ENCODE results near the gene DOCK11. TPM values are rescaled to one million over a fixed set of nuclear protein-coding genes. Genes with fewer than 3 reads are reported as not detected.
"Not testable (repeated sequence)": the region's sequence is repeated elsewhere in the genome, so short reads cannot be mapped to it uniquely, and the experiment has no call there.

Gene DOCK11
- total RNA-seq, 1 experiment from 2014 or later: 0.13 TPM

DNA sequence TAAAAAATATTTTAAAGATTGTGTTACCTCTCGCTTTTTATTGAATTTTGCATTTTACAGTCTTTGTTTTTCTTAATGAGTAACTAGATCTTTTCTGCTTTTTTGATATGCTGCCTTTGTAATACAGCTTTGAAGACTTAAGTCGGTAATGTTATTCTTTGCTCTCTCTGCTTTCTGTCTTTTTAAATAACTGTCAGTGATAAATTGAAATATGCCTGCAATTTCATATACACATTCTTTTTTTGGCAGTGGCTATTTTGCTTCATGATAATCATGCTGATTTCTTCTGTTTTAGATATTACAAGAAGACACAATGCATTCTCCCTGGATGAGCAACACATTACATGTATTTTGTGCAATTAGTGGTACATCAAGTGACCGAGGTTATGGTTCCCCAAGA is 189.8 kb downstream of the DOCK11 start:
- no peak for DNase-seq (ENCODE audit: low spot score)

- DNase-seq (ENCODE audit: low spot score): no peak
These were observed 193.3 kb downstream of the DOCK11 start for GRCh38 chrX:118688935-118689334.

DNA sequence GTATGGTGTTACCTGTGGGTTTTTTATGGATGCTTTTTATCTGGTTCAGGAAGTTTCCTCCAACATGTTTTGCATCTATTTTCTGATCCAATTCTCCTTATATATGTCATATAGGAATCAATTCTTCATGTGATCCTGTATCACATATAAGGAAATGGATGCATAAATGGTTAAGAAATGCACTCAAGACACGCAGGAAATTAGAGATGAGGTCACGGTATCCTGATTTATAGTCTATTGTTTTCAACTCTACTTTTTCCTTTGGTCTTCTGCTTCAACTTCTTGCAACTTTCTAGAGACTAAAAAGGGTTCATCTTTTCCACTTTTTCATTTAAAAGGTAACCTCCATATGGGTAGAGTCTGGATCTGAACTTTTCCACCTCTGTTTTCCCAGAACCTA is 198.2 kb downstream of the DOCK11 start:
- DNase-seq (ENCODE audit: low spot score): no peak

DNA sequence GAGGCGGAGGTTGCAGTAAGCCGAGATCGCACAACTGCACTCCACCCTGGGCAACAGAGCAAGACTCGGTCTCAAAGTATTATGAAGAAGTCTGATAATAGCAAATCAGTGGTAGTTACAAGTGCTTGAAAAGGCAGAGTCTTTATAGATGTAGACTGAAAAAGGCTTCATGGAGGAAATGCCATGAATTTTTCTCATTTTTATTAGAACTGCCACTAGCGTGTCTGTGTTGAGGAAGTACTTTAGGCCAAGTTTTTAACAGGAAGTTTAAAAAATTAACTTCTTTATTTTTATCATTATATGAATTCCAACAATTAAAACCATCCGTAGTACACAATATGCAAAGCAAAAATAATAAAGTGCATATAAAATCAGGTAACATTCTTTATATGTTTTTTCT is 199.0 kb downstream of the DOCK11 start:
- DNase-seq (ENCODE audit: low spot score): no peak

GRCh38 chrX:118698516-118699170 is 203.0 kb downstream of the DOCK11 start:
- DNase-seq (ENCODE audit: low spot score): no peak

DNA sequence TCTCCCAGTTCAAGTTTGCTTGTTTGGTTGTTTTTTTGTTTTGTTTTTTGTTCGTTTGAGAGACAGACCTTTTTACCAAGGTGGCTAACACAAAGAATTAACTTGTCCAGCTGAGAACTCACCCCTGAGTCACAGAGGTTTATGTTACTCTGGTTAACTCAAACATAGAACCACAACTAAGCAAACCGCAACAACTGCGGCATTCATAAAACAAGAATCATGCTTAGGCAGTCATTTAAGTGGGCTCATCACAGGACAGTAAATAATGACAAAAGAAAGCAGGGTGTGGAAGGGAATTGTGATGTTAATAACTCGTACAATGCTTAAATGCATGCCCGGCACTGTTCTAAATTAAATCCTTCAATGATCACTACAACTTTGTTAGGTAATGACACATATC is 207.1 kb downstream of the DOCK11 start:
- DNase-seq (ENCODE audit: low spot score): peak; percentile 49

GRCh38 chrX:118706681-118707080 is 211.1 kb downstream of the DOCK11 start:
- DNase-seq (ENCODE audit: low spot score): no peak

DNA sequence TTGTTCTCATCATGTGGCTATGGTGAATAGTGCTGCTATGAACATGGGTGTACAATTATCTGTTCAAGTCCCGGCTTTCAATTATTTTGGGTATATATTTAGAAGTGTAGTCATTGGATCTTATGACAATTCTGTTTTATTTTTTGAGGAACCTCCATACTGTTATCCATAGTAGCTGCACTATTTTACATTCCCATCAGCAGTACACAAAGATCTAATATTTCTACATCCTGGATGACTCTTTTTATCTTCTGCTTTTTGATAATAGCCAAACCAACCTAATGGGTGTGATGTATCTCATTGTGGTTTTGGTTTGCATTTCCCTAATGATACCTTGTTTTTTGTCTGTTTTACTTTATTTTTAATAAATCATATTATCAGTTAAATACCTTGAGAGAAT is 218.9 kb downstream of the DOCK11 start:
- DNase-seq (ENCODE audit: low spot score): no peak

- DNase-seq (ENCODE audit: low spot score): not testable (repeated sequence)
These were observed 220.3 kb downstream of the DOCK11 start for GRCh38 chrX:118715917-118716316.

GRCh38 chrX:118716833-118717232 is 221.2 kb downstream of the DOCK11 start:
- DNase-seq (ENCODE audit: low spot score): not testable (repeated sequence)

- DNase-seq (ENCODE audit: low spot score): no peak
These were observed 222.2 kb downstream of the DOCK11 start for GRCh38 chrX:118717678-118718391.

GRCh38 chrX:118718737-118719136 is 223.1 kb downstream of the DOCK11 start:
- DNase-seq (ENCODE audit: low spot score): no peak

- DNase-seq (ENCODE audit: low spot score): no peak
These were observed 224.6 kb downstream of the DOCK11 start for GRCh38 chrX:118720058-118720707.

DNA sequence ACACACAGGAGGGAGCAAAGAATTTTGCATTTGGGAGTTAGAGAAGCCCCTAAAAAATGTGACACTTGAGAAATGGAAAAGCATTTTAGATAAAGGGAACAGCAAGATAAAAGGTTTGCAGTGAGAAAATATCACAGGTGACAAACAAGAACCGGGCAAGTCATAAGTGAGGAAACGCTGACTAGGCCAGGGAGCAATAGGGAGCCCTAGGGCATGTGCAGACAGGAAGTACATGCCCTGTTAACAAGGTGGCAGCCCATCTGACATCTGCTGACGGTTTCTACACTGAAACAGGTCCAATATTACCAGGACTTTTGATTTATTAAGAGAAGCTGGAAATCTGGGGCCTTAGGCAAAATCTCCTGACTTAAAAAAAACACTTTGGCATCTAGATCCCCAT is 227.8 kb downstream of the DOCK11 start:
- DNase-seq (ENCODE audit: low spot score): no peak

DNA sequence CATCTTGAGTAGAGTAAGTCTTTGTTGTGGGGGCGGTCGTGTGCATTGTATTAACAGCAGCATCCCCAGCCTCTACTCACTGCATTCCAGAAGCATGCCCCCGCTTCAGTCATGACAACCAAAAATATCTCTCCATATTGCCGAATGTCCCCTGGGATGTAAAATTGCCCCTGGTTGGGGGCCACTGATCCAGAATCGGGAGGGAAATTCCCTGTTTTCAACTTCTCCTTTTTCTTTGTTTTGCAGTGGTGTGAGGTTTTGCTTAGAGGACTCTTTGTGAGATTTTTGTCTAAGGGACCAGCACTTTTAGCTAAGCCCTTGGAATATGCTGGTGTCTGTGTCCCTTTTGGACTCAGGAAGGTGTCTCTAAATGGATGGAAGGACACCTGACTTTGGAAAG is 228.8 kb downstream of the DOCK11 start:
- DNase-seq (ENCODE audit: low spot score): no peak

DNA sequence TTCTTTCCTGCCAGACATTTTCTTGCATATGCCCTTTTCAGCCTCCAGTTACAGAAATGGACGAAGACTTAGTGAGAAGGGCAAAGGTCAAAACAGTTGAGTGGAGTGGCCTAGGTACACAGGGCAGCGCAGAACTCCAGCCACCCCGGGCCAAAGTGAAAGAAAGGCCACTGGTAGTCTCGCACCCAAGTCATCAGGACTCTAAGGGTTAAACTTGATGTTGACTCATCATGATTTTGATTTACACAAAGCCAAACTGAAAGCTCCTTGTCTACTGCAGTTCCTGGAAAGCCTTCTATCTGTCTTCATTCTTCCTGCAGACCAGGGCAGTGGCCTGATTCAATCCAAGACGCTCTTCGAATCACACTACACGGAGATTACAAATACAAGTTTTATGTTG is 229.2 kb downstream of the DOCK11 start:
- peak; percentile 43 for DNase-seq (ENCODE audit: low spot score)

- no peak for DNase-seq (ENCODE audit: low spot score)
These were observed 230.8 kb downstream of the DOCK11 start for GRCh38 chrX:118726396-118726795.

GRCh38 chrX:118726887-118727685 is 231.5 kb downstream of the DOCK11 start, which contains the start of gene IL13RA1:
Gene IL13RA1 (plus strand): TSS chrX:118727606. CDS start chrX:118727639, 33 bp downstream.
- DNase-seq (ENCODE audit: low spot score): peak; percentile 92

DNA sequence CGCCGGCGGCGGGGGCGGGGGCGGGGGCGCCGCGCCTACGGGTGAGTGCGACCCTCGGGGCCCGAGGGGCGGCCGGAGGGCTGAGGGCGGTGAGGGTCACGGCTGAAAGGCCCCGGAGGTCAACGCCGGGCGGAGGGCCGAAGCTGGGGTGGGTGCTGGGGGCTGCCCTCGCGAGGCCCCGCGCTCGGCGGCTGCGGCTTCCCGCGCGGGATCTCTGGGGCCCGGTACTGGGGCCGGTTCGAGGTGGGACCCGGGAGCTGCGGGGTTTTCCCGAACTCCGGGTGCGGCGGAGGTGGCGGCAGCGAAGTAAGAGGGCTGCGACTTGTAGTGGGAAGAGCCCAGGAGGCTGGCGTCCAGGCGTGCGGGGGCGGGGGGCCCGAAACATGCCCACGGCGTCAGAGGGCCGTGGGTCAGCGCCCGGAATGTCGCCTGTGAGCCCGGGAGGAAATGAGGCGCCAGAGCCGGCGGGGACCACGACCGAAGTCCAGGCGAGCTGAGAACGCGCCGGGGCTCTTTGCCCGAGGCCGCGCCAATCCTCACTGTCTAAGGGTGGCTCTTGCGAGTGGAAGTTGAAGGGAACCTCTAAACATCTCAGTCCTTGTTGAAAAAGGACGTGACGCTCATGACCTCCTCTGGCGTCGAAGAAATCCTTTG is 232.2 kb downstream of the DOCK11 start:
- peak; percentile 40 for DNase-seq (ENCODE audit: low spot score)

DNA sequence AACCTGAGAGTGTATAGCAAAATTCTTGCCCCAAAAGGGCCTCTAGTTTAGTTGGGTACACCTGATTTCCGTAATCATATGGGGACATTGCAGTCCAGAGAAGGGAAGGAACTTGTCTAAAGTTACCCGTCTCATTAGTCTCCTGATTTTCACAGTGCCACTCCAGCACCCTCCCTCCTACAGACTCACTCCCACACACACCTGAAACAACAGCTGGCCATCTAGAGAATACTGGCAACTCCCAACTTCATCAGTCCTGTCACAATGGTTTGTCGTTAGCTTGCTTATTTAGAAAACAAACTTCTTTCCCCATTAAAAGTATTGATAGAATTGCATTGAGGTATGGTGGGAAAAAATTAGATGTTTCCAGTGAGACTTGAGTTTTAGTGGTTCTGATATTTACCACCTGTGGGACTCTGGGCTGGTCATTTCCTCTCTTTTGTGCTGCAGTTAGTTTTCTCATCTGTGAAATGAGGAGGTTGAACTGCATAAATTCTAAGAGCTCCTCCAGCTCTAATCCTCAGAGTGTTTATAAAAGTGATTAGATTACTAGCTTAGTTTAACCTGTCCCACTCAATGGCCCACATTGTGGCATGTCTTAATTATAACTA is 233.5 kb downstream of the DOCK11 start:
- DNase-seq (ENCODE audit: low spot score): no peak

All from HT-29 (cell line).